ENCODE measurements around the gene ASS1. TPM values are rescaled to one million over a fixed set of nuclear protein-coding genes. Genes with fewer than 3 reads are reported as not detected.

Gene ASS1
- total RNA-seq, 1 donor from 2014 or later, result 4.5 TPM

DNA sequence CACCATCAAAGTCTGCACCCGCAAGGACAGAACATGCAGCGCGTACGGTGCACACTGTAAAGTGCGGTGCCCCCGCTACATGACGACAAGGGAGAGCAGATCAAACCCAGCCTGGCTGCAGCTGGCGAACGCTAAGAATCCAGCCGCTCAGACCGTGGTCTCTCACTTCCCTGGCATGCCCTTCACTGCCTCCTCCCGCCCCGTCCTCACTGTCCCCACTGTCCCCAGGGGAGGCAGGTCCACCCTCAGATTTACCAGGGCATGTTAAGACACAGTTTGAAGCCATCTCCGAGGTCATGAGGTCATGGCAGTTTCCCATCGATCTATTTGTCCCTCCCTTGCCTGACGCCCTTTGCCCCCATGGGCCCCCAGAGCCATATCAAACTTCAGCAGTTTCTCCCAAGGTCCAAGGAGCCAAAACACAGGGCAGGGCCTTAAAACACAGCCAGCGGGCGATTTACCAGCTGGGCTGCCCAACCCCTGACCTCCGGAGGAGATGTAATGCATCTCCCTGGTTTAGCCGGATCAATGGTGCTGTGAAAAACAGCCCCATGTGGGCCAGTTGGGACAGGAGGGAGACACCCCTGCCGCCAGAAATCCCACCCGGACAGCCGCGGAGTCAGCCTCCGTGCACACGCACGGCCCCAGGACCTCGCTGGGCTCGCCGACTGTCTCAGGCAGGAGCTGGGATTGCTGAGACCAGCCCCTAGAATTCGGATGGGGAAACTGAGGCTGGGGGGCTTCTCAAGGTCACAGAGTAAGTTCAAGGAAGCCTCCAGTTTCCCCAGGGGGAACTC, 82.3 kb downstream of the ASS1 start:
- H3K4me3 Mint-ChIP-seq, result peak overlapping the region; percentile 34
- peaks cover 6% of the 10 kb centered on the region for H3K27me3 Mint-ChIP-seq (ENCODE audit: low read depth)
- peak overlapping the region; percentile 89 for H3K27ac Mint-ChIP-seq (ENCODE audit: unreplicated experiment)
- TF ChIP-seq CTCF (conservative IDR thresholded peaks at IDR 0.05), result no peak
- peaks cover 47% of the 10 kb centered on the region for H3K4me1 Mint-ChIP-seq
- DNase-seq (ENCODE audit: low read depth, low spot score), result no peak
- H3K9me3 Mint-ChIP-seq, result peaks cover 3% of the 10 kb centered on the region
- no peaks in the 10 kb centered on the region for H3K36me3 Mint-ChIP-seq (ENCODE audit: low read depth)

GRCh38 chr9:130527651-130528310, 83.0 kb downstream of the ASS1 start:
- Mint-ChIP-seq H3K9me3 (no peaks in the 10 kb centered on the region), H3K4me1 (peaks cover 45% of the 10 kb centered on the region), H3K4me3 (no peak overlapping the region), H3K27me3 (ENCODE audit: low read depth) (peaks cover 6% of the 10 kb centered on the region), H3K27ac (ENCODE audit: unreplicated experiment) (no peak overlapping the region), H3K36me3 (ENCODE audit: low read depth) (no peaks in the 10 kb centered on the region)
- no peak for DNase-seq (ENCODE audit: low read depth, low spot score)
- no peak for TF ChIP-seq CTCF (conservative IDR thresholded peaks at IDR 0.05)

DNA sequence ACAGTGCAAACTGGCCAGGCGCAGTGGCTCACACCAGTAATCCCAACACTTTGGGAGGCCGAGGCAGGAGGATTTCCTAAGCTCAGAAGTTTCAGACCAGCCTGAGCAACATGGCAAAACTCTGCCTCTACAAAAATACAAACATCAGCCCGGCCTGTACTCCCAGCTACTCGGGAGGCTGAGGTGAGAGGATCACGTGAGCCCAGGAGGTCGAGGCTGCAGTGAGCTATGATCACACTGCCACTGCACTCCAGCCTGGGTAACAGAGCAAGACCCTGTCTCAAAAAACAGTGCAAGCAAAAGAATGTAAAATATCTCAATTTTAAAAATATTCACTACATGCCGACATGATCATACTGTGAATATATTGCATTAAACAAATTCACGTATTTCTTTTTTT, 83.9 kb downstream of the ASS1 start:
- no peak for DNase-seq (ENCODE audit: low read depth, low spot score)
- TF ChIP-seq CTCF (conservative IDR thresholded peaks at IDR 0.05), result no peak
- Mint-ChIP-seq H3K36me3 (ENCODE audit: low read depth) (no peaks in the 10 kb centered on the region), H3K27ac (ENCODE audit: unreplicated experiment) (no peak overlapping the region), H3K4me1 (peaks cover 42% of the 10 kb centered on the region), H3K27me3 (ENCODE audit: low read depth) (peaks cover 6% of the 10 kb centered on the region), H3K4me3 (no peak overlapping the region), H3K9me3 (no peaks in the 10 kb centered on the region)

GRCh38 chr9:130530938-130531337, 86.2 kb downstream of the ASS1 start:
- Mint-ChIP-seq H3K9me3 (no peaks in the 10 kb centered on the region), H3K27ac (ENCODE audit: unreplicated experiment) (no peak overlapping the region), H3K4me3 (no peak overlapping the region), H3K27me3 (ENCODE audit: low read depth) (peaks cover 18% of the 10 kb centered on the region), H3K36me3 (ENCODE audit: low read depth) (no peaks in the 10 kb centered on the region), H3K4me1 (peaks cover 33% of the 10 kb centered on the region)
- no peak for TF ChIP-seq CTCF (conservative IDR thresholded peaks at IDR 0.05)
- no peak for DNase-seq (ENCODE audit: low read depth, low spot score)

GRCh38 chr9:130531670-130532069, 86.9 kb downstream of the ASS1 start:
- H3K4me1 Mint-ChIP-seq, result peaks cover 32% of the 10 kb centered on the region
- DNase-seq (ENCODE audit: low read depth, low spot score), result no peak
- TF ChIP-seq CTCF (conservative IDR thresholded peaks at IDR 0.05), result no peak
- no peaks in the 10 kb centered on the region for H3K36me3 Mint-ChIP-seq (ENCODE audit: low read depth)
- no peak overlapping the region for H3K27ac Mint-ChIP-seq (ENCODE audit: unreplicated experiment)
- no peaks in the 10 kb centered on the region for H3K9me3 Mint-ChIP-seq
- peaks cover 21% of the 10 kb centered on the region for H3K27me3 Mint-ChIP-seq (ENCODE audit: low read depth)
- no peak overlapping the region for H3K4me3 Mint-ChIP-seq
